Left lung (tissue), 10 donors: ENCODE measurements around the gene SRP14. TPM values are rescaled to one million over a fixed set of nuclear protein-coding genes. Genes with fewer than 3 reads are reported as not detected.
A peak's percentile ranks its signal among the peaks of the same experiment; 100 is the strongest.

ENCODE experiments used
- ATAC-seq: fragments of 200-7000 bp; cut with Tn5 transposase; one replicate; pipeline ENCODE4 v1.9.1; 2020; ENCODE audit warnings: moderate library complexity
- DNase-seq, 4 donors: peaks; one replicate each; pipeline ENCODE4 v3.0.0-alpha.2; 2013 to 2020
- H3K27ac ChIP-seq, 2 donors: fragments of 200-600 bp; sonication (generic) in 1 of 2; one replicate each; pipeline versions ENCODE4 v1.5.0 to v1.8.0; 2020 to 2021
- H3K27me3 ChIP-seq, 2 donors: fragments of 200-600 bp; sonication (generic) in 1 of 2; one replicate each; pipeline versions ENCODE4 v1.5.0 to v1.8.0; 2020 to 2021
- H3K36me3 ChIP-seq, 2 donors: fragments of 200-600 bp; sonication (generic) in 1 of 2; one replicate each; pipeline versions ENCODE4 v1.5.0 to v1.8.0; 2020 to 2021
- H3K4me1 ChIP-seq, 2 donors: fragments of 200-600 bp; one replicate each; pipeline ENCODE4 v1.8.0; 2021
- H3K4me3 ChIP-seq, 2 donors: fragments of 200-600 bp; sonication (generic) in 1 of 2; one replicate each; pipeline versions ENCODE4 v1.5.0 to v1.8.0; 2020 to 2021; ENCODE audit warnings: mild to moderate bottlenecking in 1 of 2
- H3K9me3 ChIP-seq, 2 donors: fragments of 200-600 bp; sonication (generic) in 1 of 2; one replicate each; pipeline versions ENCODE4 v1.5.0 to v1.8.0; 2020 to 2021
- intact Hi-C, 2 donors: fragments of 100-400 bp; cut with DNase I; formaldehyde crosslinking; loops; one replicate each; pipeline versions ENCODE4 v1.11.2 to v1.14.2; 2022
- polyA plus RNA-seq, 6 donors: library from polyadenylated mRNA; unstranded; fragments of 120-200 nt; gene quantifications; one replicate each; pipeline ENCODE4 v1.2.1, GENCODE V29; 2013; ENCODE audit not compliant: insufficient read length in 6 of 6
- total RNA-seq, 2 donors: library from RNA; stranded (reverse); fragmentation: NEBNext Ultra II Directional; extraction: Animal tissue kit (Norgen Biotek cat#: 25700); gene quantifications; one replicate each; pipeline ENCODE4 v1.2.1, GENCODE V29; 2021
- TF ChIP-seq, protein P1 (sequence below), 2 donors: fragments of 200-600 bp; sonication (generic) in 1 of 2; IDR thresholded peaks; one replicate each; pipeline versions ENCODE4 v1.5.0 to v1.8.0; 2021; ENCODE audit warnings: antibody characterized with exemption in 2 of 2
- donor health status: DM: no; HTN: yes; CAD: no.
- donor health status: DM: no; HTN: no; CAD: no.

SRP14 gene
- total and polyA plus RNA-seq, 8 donors: 159 to 541 (median 505) TPM

DNA sequence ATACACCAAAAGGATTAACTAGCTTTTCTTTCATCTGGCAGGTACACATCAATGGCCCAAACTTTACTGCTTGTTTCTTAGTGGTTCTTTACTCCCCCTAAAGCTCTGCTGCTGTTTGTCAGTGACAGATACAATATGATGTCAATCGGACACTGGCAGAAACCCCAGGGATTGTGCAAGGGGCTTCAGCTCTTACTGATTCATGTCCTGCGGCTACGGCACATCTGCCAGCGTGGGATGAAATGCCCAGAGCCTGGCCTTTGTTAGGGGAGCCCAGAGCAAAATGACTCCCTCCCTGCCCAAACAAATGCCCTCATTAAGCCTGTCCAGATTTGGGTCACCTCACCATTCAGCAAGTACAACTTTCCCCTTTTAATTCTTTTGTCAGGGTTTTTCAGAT lies 28.3 kb downstream of the SRP14 start:
- DNase-seq (peak in 3 of 4 donors; percentile 20 to 59 (median 46)), ATAC-seq (peak; percentile 41)
- Histone ChIP-seq H3K9me3 (peaks cover 0 to 16% of the 10 kb centered on the region in 2 donors), H3K4me3 (no peak overlapping the region), H3K36me3 (peaks cover 0 to 99% of the 10 kb centered on the region in 2 donors), H3K4me1 (no peaks in the 10 kb centered on the region), H3K27ac (no peak overlapping the region), H3K27me3 (no peaks in the 10 kb centered on the region)
- intact Hi-C loops: no loop called here
- TF ChIP-seq, protein P1, sequence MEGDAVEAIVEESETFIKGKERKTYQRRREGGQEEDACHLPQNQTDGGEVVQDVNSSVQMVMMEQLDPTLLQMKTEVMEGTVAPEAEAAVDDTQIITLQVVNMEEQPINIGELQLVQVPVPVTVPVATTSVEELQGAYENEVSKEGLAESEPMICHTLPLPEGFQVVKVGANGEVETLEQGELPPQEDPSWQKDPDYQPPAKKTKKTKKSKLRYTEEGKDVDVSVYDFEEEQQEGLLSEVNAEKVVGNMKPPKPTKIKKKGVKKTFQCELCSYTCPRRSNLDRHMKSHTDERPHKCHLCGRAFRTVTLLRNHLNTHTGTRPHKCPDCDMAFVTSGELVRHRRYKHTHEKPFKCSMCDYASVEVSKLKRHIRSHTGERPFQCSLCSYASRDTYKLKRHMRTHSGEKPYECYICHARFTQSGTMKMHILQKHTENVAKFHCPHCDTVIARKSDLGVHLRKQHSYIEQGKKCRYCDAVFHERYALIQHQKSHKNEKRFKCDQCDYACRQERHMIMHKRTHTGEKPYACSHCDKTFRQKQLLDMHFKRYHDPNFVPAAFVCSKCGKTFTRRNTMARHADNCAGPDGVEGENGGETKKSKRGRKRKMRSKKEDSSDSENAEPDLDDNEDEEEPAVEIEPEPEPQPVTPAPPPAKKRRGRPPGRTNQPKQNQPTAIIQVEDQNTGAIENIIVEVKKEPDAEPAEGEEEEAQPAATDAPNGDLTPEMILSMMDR (IDR thresholded peaks at IDR 0.05): no peak

DNA sequence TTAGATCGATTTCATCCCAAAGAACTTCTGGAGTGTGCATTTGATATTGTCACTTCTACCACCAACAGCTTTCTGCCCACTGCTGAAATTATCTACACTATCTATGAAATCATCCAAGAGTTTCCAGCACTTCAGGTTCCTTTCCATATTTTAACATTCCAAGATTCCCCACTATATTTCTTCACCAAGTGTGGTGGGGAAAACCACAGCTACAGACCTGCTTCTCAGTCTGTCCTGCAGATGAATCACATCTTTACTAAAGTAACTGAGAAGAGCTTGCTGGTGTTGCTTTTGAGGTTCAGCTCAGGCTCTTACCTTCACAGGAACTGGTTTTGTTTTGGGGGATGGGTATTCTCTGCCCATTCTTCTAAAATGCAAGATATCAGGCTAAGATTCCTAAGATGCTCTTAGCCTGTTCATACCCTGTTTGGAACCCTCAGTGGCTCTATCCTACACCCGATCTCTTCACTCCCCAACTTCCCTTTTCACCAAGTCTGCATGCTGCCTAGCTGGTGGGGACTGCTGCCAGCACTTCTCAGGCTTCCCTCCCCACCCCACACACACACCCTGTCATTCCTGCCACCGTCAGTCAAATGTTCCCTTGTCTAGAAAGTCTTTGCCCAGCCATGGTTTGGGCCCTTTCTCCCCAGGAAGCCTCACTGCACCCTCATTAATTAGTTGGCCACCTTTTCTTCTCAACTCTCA lies 30.8 kb downstream of the SRP14 start:
- H3K36me3 ChIP-seq: peaks cover 0 to 99% of the 10 kb centered on the region in 2 donors
- no peak overlapping the region for H3K27ac ChIP-seq
- no peak for ATAC-seq
- no peaks in the 10 kb centered on the region for H3K4me1 ChIP-seq
- TF ChIP-seq, protein P1 (IDR thresholded peaks at IDR 0.05): no peak
- intact Hi-C loops: no loop called here
- DNase-seq: no peak
- no peaks in the 10 kb centered on the region for H3K27me3 ChIP-seq
- no peaks in the 10 kb centered on the region for H3K9me3 ChIP-seq
- no peak overlapping the region for H3K4me3 ChIP-seq

DNA sequence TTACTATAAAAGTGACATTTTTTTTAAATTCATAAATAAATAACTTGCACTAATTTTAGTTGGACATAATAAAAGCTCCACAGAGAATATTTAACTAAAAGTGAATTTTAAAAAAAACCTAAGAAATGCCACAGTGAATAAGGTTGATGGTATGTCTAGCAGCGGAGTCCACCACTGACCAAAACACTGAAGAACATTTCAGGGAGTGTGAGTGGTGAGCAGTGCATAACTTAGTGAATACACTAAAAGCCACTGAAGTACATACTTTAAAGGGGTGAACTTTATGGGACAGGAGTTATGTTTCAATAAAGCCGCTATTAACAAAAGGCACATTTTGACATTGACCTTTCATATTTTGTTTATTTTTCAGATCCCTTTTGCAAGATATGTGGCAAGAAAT lies 32.3 kb downstream of the SRP14 start:
- intact Hi-C loops: no loop called here
- Histone ChIP-seq H3K27me3 (no peaks in the 10 kb centered on the region), H3K27ac (no peak overlapping the region), H3K4me3 (no peak overlapping the region), H3K36me3 (peaks cover 0 to 97% of the 10 kb centered on the region in 2 donors), H3K4me1 (no peaks in the 10 kb centered on the region), H3K9me3 (no peaks in the 10 kb centered on the region)
- ATAC-seq (no peak), DNase-seq (no peak)
- TF ChIP-seq, protein P1 (IDR thresholded peaks at IDR 0.05): no peak

DNA sequence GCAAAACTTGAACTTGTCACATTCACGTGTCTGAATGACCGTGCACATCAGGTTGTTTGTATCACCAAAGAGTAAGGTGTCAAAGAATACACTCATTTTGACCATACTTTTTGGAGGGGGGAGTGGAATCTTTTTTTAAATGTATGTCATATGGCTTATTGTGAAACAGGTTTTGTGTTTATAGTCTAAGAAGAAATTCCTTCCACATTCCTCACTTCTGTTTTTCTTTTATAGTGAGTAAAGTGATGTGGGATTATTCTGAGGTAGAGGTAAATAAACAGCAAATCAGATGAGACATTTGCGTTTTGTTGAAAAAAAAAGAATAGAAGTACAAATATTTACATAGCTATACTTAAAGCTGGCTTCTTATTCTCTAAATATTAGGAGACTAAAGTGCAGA lies 33.0 kb downstream of the SRP14 start:
- ATAC-seq: no peak
- no peaks in the 10 kb centered on the region for H3K9me3 ChIP-seq
- no peak for DNase-seq
- H3K4me3 ChIP-seq: no peak overlapping the region
- H3K27me3 ChIP-seq: no peaks in the 10 kb centered on the region
- H3K27ac ChIP-seq: no peak overlapping the region
- peaks cover 0 to 97% of the 10 kb centered on the region in 2 donors for H3K36me3 ChIP-seq
- H3K4me1 ChIP-seq: no peaks in the 10 kb centered on the region
- TF ChIP-seq, protein P1 (IDR thresholded peaks at IDR 0.05): no peak
- intact Hi-C loops: no loop called here

DNA sequence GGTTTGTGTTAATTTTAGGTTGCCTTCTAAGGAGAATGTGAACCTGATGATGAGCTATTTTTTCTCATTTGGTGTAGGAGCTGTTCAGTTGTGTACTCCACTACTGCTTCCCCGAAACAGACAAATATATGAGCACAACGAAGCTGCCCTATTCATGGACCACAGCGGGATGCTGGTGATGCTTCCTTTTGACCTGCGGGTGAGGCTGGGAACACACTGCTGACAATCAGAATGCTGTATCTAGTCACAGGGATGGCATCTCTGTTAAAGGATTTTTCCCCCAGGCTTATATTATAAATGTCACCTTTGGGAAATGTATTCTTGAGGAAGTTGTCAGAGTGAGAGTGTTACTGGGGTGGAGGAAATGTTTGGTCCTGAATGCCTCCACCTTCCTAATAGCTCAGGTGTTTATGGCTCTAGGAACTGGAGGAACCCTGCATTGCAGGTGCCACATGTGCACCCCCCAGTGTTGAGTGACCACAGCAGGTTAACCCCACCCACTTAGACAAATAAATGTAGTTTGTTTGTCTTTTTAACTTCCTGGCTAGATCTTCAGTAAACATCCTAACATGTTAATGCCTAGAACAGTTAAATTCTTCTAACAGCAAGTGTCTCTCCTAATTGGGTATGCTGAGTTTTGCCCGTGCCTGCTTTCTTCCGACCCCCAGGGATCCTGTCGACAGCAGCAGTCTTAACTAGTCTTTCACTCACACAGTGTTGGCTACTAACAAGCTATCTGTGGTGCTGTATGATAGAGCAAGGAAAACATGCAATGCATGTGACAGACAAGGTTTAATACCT lies 35.7 kb downstream of the SRP14 start:
- intact Hi-C loops: no loop called here
- no peak for DNase-seq
- Histone ChIP-seq H3K27ac (no peak overlapping the region), H3K9me3 (no peaks in the 10 kb centered on the region), H3K4me3 (no peak overlapping the region), H3K4me1 (no peaks in the 10 kb centered on the region), H3K36me3 (peaks cover 0 to 85% of the 10 kb centered on the region in 2 donors), H3K27me3 (no peaks in the 10 kb centered on the region)
- ATAC-seq: no peak
- TF ChIP-seq, protein P1 (IDR thresholded peaks at IDR 0.05): no peak
